CD4-positive, alpha-beta T cell (primary cell): ENCODE results near the gene SECISBP2. TPM values are rescaled to one million over a fixed set of nuclear protein-coding genes. Genes with fewer than 3 reads are reported as not detected.
A peak's percentile ranks its signal among the peaks of the same experiment; 100 is the strongest.

ENCODE experiments used
- ATAC-seq: fragments of 200-7000 bp; cut with Tn5 transposase; one replicate; pipeline ENCODE4 v1.10.0; 2022; ENCODE audit warnings: mild to moderate bottlenecking; ENCODE audit not compliant: poor library complexity
- CTCF ChIA-PET: fragments of 350-600 bp; sonication (Branson Sonifier 250); formaldehyde crosslinking; loops from one replicate; lab custom pipeline; 2021; ENCODE audit warnings: antibody characterized with exemption, inconsistent platforms; lab: Charles Lee
- POLR2A ChIA-PET: fragments of 350-600 bp; sonication (Branson Sonifier 250); formaldehyde crosslinking; loops from one replicate; lab custom pipeline; 2021; ENCODE audit warnings: antibody characterized with exemption, inconsistent platforms; lab: Charles Lee
- DNase-seq, 14 experiments: peaks; one replicate each; pipeline ENCODE4 v3.0.0-alpha.2; 2013 to 2020; ENCODE audit warnings: mixed read lengths in 2 of 14
- H3K27ac ChIP-seq, 2 donors: one replicate each; pipeline versions ENCODE4 v1.5.1 to v1.7.0; 2013; ENCODE audit warnings: low read length in 2 of 2, low read depth in 1 of 2, mild to moderate bottlenecking in 1 of 2
- H3K27me3 ChIP-seq, 2 experiments: 1 replicate in 1 of 2; 2 replicates in 1 of 2; pipeline versions ENCODE4 v1.6.1 to v1.7.0; 2013; ENCODE audit warnings: low read length in 2 of 2, control low read depth in 1 of 2, mild to moderate bottlenecking in 1 of 2, moderate library complexity in 1 of 2; ENCODE audit not compliant: insufficient read depth in 2 of 2, control insufficient read depth in 1 of 2
- H3K36me3 ChIP-seq: one replicate; pipeline ENCODE4 v1.6.1; 2013; ENCODE audit warnings: low read length, control low read depth; ENCODE audit not compliant: insufficient read depth
- H3K4me1 ChIP-seq: one replicate; pipeline ENCODE4 v1.6.1; 2013; ENCODE audit warnings: low read length, control low read depth; ENCODE audit not compliant: insufficient read depth
- H3K4me3 ChIP-seq: one replicate; pipeline ENCODE4 v1.5.1; 2013; ENCODE audit warnings: mild to moderate bottlenecking, low read length, moderate library complexity
- H3K9me3 ChIP-seq, 2 experiments: 1 replicate in 1 of 2; 2 replicates in 1 of 2; pipeline versions ENCODE4 v1.6.1 to v1.7.0; 2013; ENCODE audit warnings: low read length in 2 of 2, mild to moderate bottlenecking in 2 of 2, control low read depth in 1 of 2, moderate library complexity in 1 of 2; ENCODE audit not compliant: control insufficient read depth in 1 of 2, insufficient read depth in 1 of 2
- H3K27ac Mint-ChIP-seq: one replicate; pipeline ENCODE4 v1.8.0; 2020; ENCODE audit warnings: mixed read lengths
- H3K27me3 Mint-ChIP-seq: one replicate; pipeline ENCODE4 v1.8.0; 2021; ENCODE audit warnings: mixed read lengths
- H3K36me3 Mint-ChIP-seq: one replicate; pipeline ENCODE4 v1.8.0; 2021; ENCODE audit warnings: low read depth, mixed read lengths
- H3K4me1 Mint-ChIP-seq: one replicate; pipeline ENCODE4 v1.8.0; 2021; ENCODE audit warnings: low read depth, mixed read lengths
- H3K4me3 Mint-ChIP-seq: one replicate; pipeline ENCODE4 v1.8.0; 2020; ENCODE audit warnings: mild to moderate bottlenecking, mixed read lengths
- H3K9me3 Mint-ChIP-seq: one replicate; pipeline ENCODE4 v1.8.0; 2020; ENCODE audit warnings: mixed read lengths
- intact Hi-C, 2 experiments: fragments of 100-400 bp; cut with DNase I in 1 of 2; cut with micrococcal nuclease in 1 of 2; formaldehyde crosslinking; loops; one replicate each; pipeline versions ENCODE4 v1.15.1 to v1.9.0; 2023 to 2025; cut with DNase I, micrococcal nuclease
- total RNA-seq, 174 experiments: library from RNA in 2 of 174; stranded (reverse) in 2 of 174; gene quantifications; one replicate each; pipeline ENCODE4 v1.2.3 and lab custom pipeline; 2021 to 2026
- TF ChIP-seq, protein P1 (sequence below): fragments of 200-600 bp; IDR thresholded peaks from one replicate; pipeline ENCODE4 v1.8.0; 2022; ENCODE audit warnings: antibody characterized with exemption, mild to moderate bottlenecking

The SECISBP2 gene
- total RNA-seq, 2 experiments from 2014 or later = 109 to 112 TPM

DNA sequence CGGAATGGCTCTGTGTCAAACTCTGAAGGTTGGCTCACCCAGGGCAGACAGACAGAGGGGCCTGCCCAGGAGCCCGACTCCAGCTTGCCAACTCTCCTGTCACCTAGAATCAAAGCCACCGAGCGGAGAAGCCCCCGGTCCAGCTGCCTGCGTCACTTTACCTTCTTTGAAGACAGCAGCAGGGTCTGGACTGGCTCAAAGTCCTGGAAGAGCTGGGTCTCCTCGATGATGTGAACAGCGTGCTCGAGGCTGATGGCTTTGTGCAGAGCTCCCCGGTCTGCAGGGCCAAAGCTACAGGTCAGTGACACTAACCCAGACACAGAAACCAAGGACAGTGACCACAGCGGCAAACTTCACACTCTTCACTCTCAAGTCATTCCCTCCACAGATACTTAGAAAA, 67.9 kb downstream of the SECISBP2 start:
- H3K4me3 Mint-ChIP-seq = no peak overlapping the region
- H3K27ac Mint-ChIP-seq = peak overlapping the region; percentile 63
- H3K4me1 Mint-ChIP-seq = peaks cover 12% of the 10 kb centered on the region
- H3K9me3 Mint-ChIP-seq = no peaks in the 10 kb centered on the region
- Histone ChIP-seq H3K36me3 (peaks cover 98% of the 10 kb centered on the region), H3K4me1 (peaks cover 23% of the 10 kb centered on the region), H3K27ac (no peak overlapping the region), H3K9me3 (no peaks in the 10 kb centered on the region), H3K27me3 (no peaks in the 10 kb centered on the region), H3K4me3 (no peak overlapping the region)
- ChIA-PET CTCF (no interaction called here), POLR2A (no interaction called here)
- ATAC-seq = no peak
- DNase-seq = no peak
- H3K27me3 Mint-ChIP-seq = no peaks in the 10 kb centered on the region
- peaks cover 98% of the 10 kb centered on the region for H3K36me3 Mint-ChIP-seq
- intact Hi-C loops = no loop called here
- TF ChIP-seq, protein P1, sequence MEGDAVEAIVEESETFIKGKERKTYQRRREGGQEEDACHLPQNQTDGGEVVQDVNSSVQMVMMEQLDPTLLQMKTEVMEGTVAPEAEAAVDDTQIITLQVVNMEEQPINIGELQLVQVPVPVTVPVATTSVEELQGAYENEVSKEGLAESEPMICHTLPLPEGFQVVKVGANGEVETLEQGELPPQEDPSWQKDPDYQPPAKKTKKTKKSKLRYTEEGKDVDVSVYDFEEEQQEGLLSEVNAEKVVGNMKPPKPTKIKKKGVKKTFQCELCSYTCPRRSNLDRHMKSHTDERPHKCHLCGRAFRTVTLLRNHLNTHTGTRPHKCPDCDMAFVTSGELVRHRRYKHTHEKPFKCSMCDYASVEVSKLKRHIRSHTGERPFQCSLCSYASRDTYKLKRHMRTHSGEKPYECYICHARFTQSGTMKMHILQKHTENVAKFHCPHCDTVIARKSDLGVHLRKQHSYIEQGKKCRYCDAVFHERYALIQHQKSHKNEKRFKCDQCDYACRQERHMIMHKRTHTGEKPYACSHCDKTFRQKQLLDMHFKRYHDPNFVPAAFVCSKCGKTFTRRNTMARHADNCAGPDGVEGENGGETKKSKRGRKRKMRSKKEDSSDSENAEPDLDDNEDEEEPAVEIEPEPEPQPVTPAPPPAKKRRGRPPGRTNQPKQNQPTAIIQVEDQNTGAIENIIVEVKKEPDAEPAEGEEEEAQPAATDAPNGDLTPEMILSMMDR = no peak

DNA sequence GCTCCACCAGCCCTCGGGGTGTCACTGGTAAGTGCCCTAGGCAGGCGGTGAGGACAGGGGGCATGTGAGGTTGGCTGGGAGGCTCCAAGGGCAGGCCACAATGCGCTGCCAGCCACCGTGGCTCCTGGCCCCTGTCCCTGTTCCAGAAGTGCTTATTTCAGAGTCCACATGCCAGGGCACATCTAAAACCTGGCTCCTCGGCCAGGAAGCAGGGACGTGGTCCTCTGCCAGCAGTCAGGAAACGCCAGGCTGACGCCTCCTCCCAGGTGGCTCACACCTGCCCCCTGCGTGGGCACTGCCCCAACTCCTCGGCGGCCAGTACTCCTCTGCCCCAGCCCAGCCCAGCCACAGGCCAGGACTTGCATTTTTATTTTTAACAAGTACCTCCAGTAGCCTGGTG, 68.5 kb downstream of the SECISBP2 start:
- intact Hi-C loops = no loop called here
- no peaks in the 10 kb centered on the region for H3K9me3 Mint-ChIP-seq
- Histone ChIP-seq H3K36me3 (peaks cover 98% of the 10 kb centered on the region), H3K27me3 (no peaks in the 10 kb centered on the region), H3K4me3 (no peak overlapping the region), H3K27ac (no peak overlapping the region), H3K9me3 (no peaks in the 10 kb centered on the region), H3K4me1 (peaks cover 19% of the 10 kb centered on the region)
- no peak for ATAC-seq
- ChIA-PET CTCF (no interaction called here), POLR2A (no interaction called here)
- H3K27me3 Mint-ChIP-seq = no peaks in the 10 kb centered on the region
- TF ChIP-seq, protein P1 = no peak
- H3K27ac Mint-ChIP-seq = peak overlapping the region; percentile 63
- H3K36me3 Mint-ChIP-seq = peaks cover 98% of the 10 kb centered on the region
- no peak for DNase-seq
- no peak overlapping the region for H3K4me3 Mint-ChIP-seq
- peaks cover 7% of the 10 kb centered on the region for H3K4me1 Mint-ChIP-seq

DNA sequence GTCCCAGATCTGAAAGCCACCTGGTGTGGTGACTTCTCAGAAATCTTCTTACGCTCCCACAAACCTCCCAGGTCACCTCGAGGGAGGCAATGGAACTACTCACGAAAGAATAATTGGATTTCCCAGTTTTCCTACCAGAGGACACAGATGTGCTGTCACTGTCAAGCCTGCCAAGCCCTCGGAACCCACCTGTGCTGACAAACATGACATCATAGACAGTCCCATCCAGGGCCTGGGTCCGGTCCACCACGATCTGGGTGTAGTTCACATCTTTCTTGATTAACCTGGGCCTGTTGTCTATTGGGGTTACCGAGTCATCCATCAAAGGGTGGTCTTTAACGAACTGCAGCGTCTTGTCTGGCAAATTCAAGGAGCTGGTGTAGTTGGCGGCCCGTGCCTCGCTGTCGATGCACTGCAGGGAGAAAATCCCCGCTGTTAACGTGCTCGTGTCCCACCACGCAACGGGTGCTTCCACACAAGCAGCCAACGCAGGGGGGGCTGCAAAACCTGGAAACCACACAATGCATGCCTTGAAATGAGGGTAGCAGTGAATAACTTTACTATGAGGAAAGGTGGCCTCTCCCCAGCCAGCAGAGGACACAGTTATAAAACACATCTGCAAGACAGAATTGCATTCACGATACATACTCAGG, 69.0 kb downstream of the SECISBP2 start:
- DNase-seq (no peak), ATAC-seq (no peak)
- H3K36me3 ChIP-seq = peaks cover 98% of the 10 kb centered on the region
- H3K4me1 Mint-ChIP-seq = peaks cover 6% of the 10 kb centered on the region
- H3K4me3 ChIP-seq = no peak overlapping the region
- TF ChIP-seq, protein P1 = no peak
- peaks cover 98% of the 10 kb centered on the region for H3K36me3 Mint-ChIP-seq
- ChIA-PET POLR2A (no interaction called here), CTCF (interaction anchor here (1.0 to 1.2 kb wide), 2 partner anchors 21 to 42 kb away, joined by 3 to 4 read pairs; no protein-coding TSS in a partner anchor)
- no peaks in the 10 kb centered on the region for H3K27me3 Mint-ChIP-seq
- peaks cover 14% of the 10 kb centered on the region for H3K4me1 ChIP-seq
- no peak overlapping the region for H3K27ac ChIP-seq
- H3K27me3 ChIP-seq = no peaks in the 10 kb centered on the region
- no peaks in the 10 kb centered on the region for H3K9me3 Mint-ChIP-seq
- H3K9me3 ChIP-seq = no peaks in the 10 kb centered on the region
- intact Hi-C loops = no loop called here
- H3K4me3 Mint-ChIP-seq = no peak overlapping the region
- H3K27ac Mint-ChIP-seq = peak overlapping the region; percentile 17
